ENCODE data around the gene ACTN1.

- TF ChIP-seq POLR2A (IDR thresholded peaks at IDR 0.05; ENCODE audit: low read depth), result no peak
- no peak for TF ChIP-seq CTCF (IDR thresholded peaks at IDR 0.05)
- no peak for TF ChIP-seq POLR2AphosphoS5 (IDR thresholded peaks at IDR 0.05)
Observed at GRCh38 chr14:68864361-68864750, 114.7 kb downstream of the ACTN1 start.

All from esophagus muscularis mucosa (tissue), 3 donors.